LNCaP clone FGC (cell line): ENCODE results near the gene DFFA.
"Not testable (repeated sequence)": the region's sequence is repeated elsewhere in the genome, so short reads cannot be mapped to it uniquely, and the experiment has no call there.

Source experiments
- DNase-seq: peaks from one replicate; pipeline ENCODE4 v3.0.0-alpha.2; 2011; ENCODE audit warnings: low read depth
- H3K4me3 ChIP-seq: 2 replicates; pipeline ENCODE4 v1.5.1; 2011; ENCODE audit warnings: mild to moderate bottlenecking, low read depth, low read length, control low read depth
- CTCF ChIP-seq: IDR thresholded peaks from 2 replicates; pipeline ENCODE4 v1.5.1; 2012; ENCODE audit warnings: mild to moderate bottlenecking; ENCODE audit not compliant: control insufficient read depth, insufficient read depth; ENCODE audit errors: extremely low read depth

DFFA gene

DNA sequence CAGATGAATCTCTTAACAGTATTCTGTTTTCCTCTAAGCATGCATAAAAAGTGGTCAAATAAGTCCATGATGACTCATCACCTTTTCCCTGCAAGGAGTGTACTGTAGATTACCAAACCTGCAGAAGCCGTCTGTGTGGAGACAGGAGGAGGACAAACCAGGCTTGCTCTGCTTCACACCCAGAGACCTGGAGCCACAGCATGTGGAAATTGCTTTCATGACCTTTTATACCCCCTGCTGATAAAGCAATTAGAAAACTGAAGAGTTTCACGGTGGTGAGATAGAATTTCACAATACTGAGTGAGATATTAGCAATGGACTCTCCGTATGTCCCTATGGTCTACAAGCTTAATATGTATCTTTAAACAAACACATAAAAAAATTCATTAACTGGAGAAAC, 13.1 kb downstream of the DFFA start:
- no peak for TF ChIP-seq CTCF
- H3K4me3 ChIP-seq = no peak overlapping the region
- DNase-seq = peak; percentile 56

- no peak overlapping the region for H3K4me3 ChIP-seq
- TF ChIP-seq CTCF = no peak
- no peak for DNase-seq
These were observed 14.5 kb downstream of the DFFA start for GRCh38 chr1:10457875-10458274.

GRCh38 chr1:10457462-10457861, 14.9 kb downstream of the DFFA start:
- not testable (repeated sequence) for H3K4me3 ChIP-seq, DNase-seq

GRCh38 chr1:10456661-10457060, 15.7 kb downstream of the DFFA start:
- no peak for TF ChIP-seq CTCF
- DNase-seq = no peak
- H3K4me3 ChIP-seq = no peak overlapping the region

DNA sequence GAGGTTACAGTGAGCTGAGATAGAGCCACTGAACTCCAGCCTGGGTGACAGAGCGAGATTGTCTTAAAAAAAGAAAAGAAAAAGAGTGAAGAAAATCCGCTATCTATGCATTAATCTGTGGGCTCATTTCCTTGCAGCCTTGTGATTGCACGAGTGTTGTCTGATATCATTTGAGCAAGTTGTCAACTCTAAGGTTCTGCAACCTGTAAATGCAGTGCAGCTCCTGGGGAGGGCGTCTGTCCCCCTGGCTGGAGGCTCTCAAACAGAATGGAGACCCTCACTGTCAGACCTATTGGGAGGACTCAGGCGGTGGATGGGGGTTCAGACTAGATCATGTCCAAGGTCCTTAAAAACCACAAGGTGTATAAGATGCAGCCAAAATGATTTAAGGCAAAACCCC, 16.3 kb downstream of the DFFA start:
- no peak for TF ChIP-seq CTCF
- no peak overlapping the region for H3K4me3 ChIP-seq
- no peak for DNase-seq

DNA sequence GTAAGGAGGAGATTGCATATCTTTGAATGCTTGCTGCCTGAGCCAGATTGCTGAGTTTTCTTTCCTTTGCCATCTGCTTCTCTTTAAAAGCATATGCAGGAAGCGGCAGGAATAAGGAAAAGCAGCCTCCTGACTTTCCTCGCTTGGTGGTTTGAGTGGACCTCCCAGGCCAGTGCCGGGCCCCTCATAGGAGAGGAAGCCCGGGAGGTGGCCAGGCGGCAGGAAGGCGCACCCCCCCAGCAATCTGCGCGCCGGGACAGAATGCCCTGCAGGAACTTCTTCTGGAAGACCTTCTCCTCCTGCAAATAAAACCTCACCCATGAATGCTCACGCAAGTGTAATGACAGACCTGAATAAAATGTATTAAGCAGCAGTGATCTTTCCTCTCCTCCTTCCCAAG, 21.0 kb downstream of the DFFA start:
- H3K4me3 ChIP-seq = no peak overlapping the region
- no peak for TF ChIP-seq CTCF
- no peak for DNase-seq

- H3K4me3 ChIP-seq = no peak overlapping the region
- no peak for DNase-seq
- no peak for TF ChIP-seq CTCF
These were observed 21.5 kb downstream of the DFFA start for GRCh38 chr1:10450836-10451235.
